BJ (cell line): ENCODE results near the gene OR10H1. TPM values are rescaled to one million over a fixed set of nuclear protein-coding genes. Genes with fewer than 3 reads are reported as not detected.
"Not testable (repeated sequence)": the region's sequence is repeated elsewhere in the genome, so short reads cannot be mapped to it uniquely, and the experiment has no call there.

Source experiments
- CTCF ChIA-PET: fragments of 350-600 bp; formaldehyde crosslinking; extraction: SDS; loops from one replicate; lab custom pipeline; 2021; ENCODE audit warnings: antibody characterized with exemption, inconsistent platforms; lab: Yijun Ruan, JAX
- POLR2A ChIA-PET: fragments of 300-600 bp; sonication (Branson Sonifier 250); formaldehyde crosslinking; extraction: SDS; loops from one replicate; lab custom pipeline; 2021; ENCODE audit warnings: antibody characterized with exemption; lab: Charles Lee
- DNase-seq: peaks from one replicate; pipeline ENCODE4 v3.0.0-alpha.2; 2011; ENCODE audit warnings: low read depth
- H3K27me3 ChIP-seq: 2 replicates; pipeline ENCODE4 v1.6.0; 2011; ENCODE audit warnings: low read length; ENCODE audit not compliant: control insufficient read depth, insufficient read depth
- H3K36me3 ChIP-seq: 2 replicates; pipeline ENCODE4 v1.5.1; 2011; ENCODE audit warnings: low read length; ENCODE audit not compliant: control insufficient read depth, insufficient read depth
- H3K4me3 ChIP-seq: 2 replicates; pipeline ENCODE4 v1.5.1; 2011; ENCODE audit warnings: low read depth, mild to moderate bottlenecking, control low read depth, low read length
- CTCF ChIP-seq: IDR thresholded peaks from 2 replicates; pipeline ENCODE4 v1.5.1; 2011; ENCODE audit warnings: low read depth, mild to moderate bottlenecking, control low read depth, inconsistent platforms, low read length, moderate library complexity; ENCODE audit not compliant: insufficient read depth
- polyA plus RNA-seq: library from polyadenylated mRNA; depleted of rRNA; stranded (reverse); fragments of >200 nt; gene quantifications from 2 replicates; pipeline ENCODE4 v1.2.3, GENCODE V29; 2011

Gene OR10H1
- polyA plus RNA-seq, 1 experiment = not detected

- Histone ChIP-seq H3K36me3 (no peaks in the 10 kb centered on the region), H3K4me3 (no peak overlapping the region), H3K27me3 (no peaks in the 10 kb centered on the region)
- TF ChIP-seq CTCF = no peak
- DNase-seq = no peak
- POLR2A ChIA-PET = no interaction called here
- CTCF ChIA-PET = no interaction called here
Measured at GRCh38 chr19:15811476-15811875, 4.0 kb downstream of the OR10H1 start.

- no peaks in the 10 kb centered on the region for H3K27me3 ChIP-seq
- ChIA-PET CTCF (no interaction called here), POLR2A (no interaction called here)
- TF ChIP-seq CTCF = no peak
- no peak overlapping the region for H3K4me3 ChIP-seq
- DNase-seq = no peak
- no peaks in the 10 kb centered on the region for H3K36me3 ChIP-seq
Measured at GRCh38 chr19:15810335-15810734, 5.1 kb downstream of the OR10H1 start.

- DNase-seq, POLR2A ChIA-PET, H3K36me3 ChIP-seq, CTCF ChIA-PET, H3K4me3 ChIP-seq, H3K27me3 ChIP-seq: not testable (repeated sequence)
Measured at GRCh38 chr19:15794279-15794678, 21.2 kb downstream of the OR10H1 start.

- no peak for DNase-seq
- Histone ChIP-seq H3K4me3 (no peak overlapping the region), H3K36me3 (no peaks in the 10 kb centered on the region), H3K27me3 (no peaks in the 10 kb centered on the region)
- TF ChIP-seq CTCF = no peak
- CTCF ChIA-PET = no interaction called here
- POLR2A ChIA-PET = no interaction called here
Measured at GRCh38 chr19:15790096-15790495, 25.4 kb downstream of the OR10H1 start.

- TF ChIP-seq CTCF = no peak
- no peak for DNase-seq
- Histone ChIP-seq H3K27me3 (no peaks in the 10 kb centered on the region), H3K36me3 (no peaks in the 10 kb centered on the region), H3K4me3 (no peak overlapping the region)
- POLR2A ChIA-PET = no interaction called here
- CTCF ChIA-PET = no interaction called here
Measured at GRCh38 chr19:15788594-15789270, 26.7 kb downstream of the OR10H1 start.

- no peak for DNase-seq
- TF ChIP-seq CTCF = no peak
- Histone ChIP-seq H3K36me3 (no peaks in the 10 kb centered on the region), H3K27me3 (no peaks in the 10 kb centered on the region), H3K4me3 (no peak within 1 kb of the TSS)
- CTCF ChIA-PET = no interaction called here
- POLR2A ChIA-PET = no interaction called here
Measured at GRCh38 chr19:15787611-15788155, 27.8 kb downstream of the OR10H1 start, which contains the start of gene OR10H5. OR10H5 (plus strand) TSS chr19:15787661; CDS start chr19:15794049, 6,388 bp downstream.

GRCh38 chr19:15782896-15783295 is 32.6 kb downstream of the OR10H1 start:
- DNase-seq, CTCF ChIA-PET, POLR2A ChIA-PET, H3K36me3 ChIP-seq, H3K4me3 ChIP-seq, H3K27me3 ChIP-seq: not testable (repeated sequence)
